Stomach (tissue), 4 donors: ENCODE data around the gene CDH12.

Source experiments
- CTCF ChIP-seq, 7 experiments: fragments of 450-650 bp in 4 of 7; fragments of 200-600 bp in 3 of 7; sonication (generic) in 3 of 7; IDR thresholded peaks; one replicate each; pipeline ENCODE4 v1.5.1; 2016 to 2019; ENCODE audit warnings: antibody characterized with exemption in 7 of 7, control low read depth in 2 of 7, mild to moderate bottlenecking in 1 of 7
- EP300 ChIP-seq: sonication (generic); formaldehyde crosslinking; IDR thresholded peaks from one replicate; pipeline ENCODE4 v1.6.1; 2017; ENCODE audit warnings: antibody characterized with exemption
- POLR2A ChIP-seq, 4 donors: fragments of 450-650 bp; IDR thresholded peaks; one replicate each; pipeline ENCODE4 v1.6.1; 2016; ENCODE audit warnings: antibody characterized with exemption in 4 of 4, control low read depth in 2 of 4, mild to moderate bottlenecking in 1 of 4, moderate library complexity in 1 of 4
- POLR2AphosphoS5 ChIP-seq, 3 donors: sonication (generic); formaldehyde crosslinking; IDR thresholded peaks; one replicate each; pipeline ENCODE4 v1.6.1; 2016; ENCODE audit warnings: antibody characterized with exemption in 3 of 3

GRCh38 chr5:22651355-22651754 is 201.8 kb downstream of the CDH12 start:
- no peak for TF ChIP-seq POLR2AphosphoS5 (IDR thresholded peaks at IDR 0.05)
- TF ChIP-seq CTCF (IDR thresholded peaks at IDR 0.05): no peak
- no peak for TF ChIP-seq POLR2A (IDR thresholded peaks at IDR 0.05)
- no peak for TF ChIP-seq EP300
